Stomach (tissue), 9 donors: ENCODE results near the gene CKAP5. TPM values are rescaled to one million over a fixed set of nuclear protein-coding genes. Genes with fewer than 3 reads are reported as not detected.

Experiments
- DNase-seq, 2 donors: peaks; one replicate each; pipeline versions ENCODE4 v3.0.0 to v3.0.0-alpha.2; 2013 to 2019
- H3K27ac ChIP-seq, 5 donors: fragments of 200-600 bp in 4 of 5; sonication (generic) in 4 of 5; one replicate each; pipeline ENCODE4 v1.5.1; 2013 to 2019; ENCODE audit warnings: mild to moderate bottlenecking in 1 of 5, moderate library complexity in 1 of 5
- H3K27me3 ChIP-seq, 3 donors: fragments of 200-600 bp; sonication (generic); one replicate each; pipeline ENCODE4 v1.5.1; 2017 to 2019; ENCODE audit warnings: mixed run types in 1 of 3
- H3K36me3 ChIP-seq, 4 donors: fragments of 200-600 bp; sonication (generic); 1 replicate in 3 of 4; 2 replicates in 1 of 4; pipeline ENCODE4 v1.5.1; 2016 to 2019
- H3K4me1 ChIP-seq, 4 donors: fragments of 200-600 bp; sonication (generic); one replicate each; pipeline ENCODE4 v1.5.1; 2016 to 2019
- H3K4me3 ChIP-seq, 4 donors: fragments of 200-600 bp; sonication (generic) in 3 of 4; one replicate each; pipeline ENCODE4 v1.5.1; 2016 to 2019; ENCODE audit warnings: mild to moderate bottlenecking in 1 of 4
- H3K9me3 ChIP-seq, 4 donors: fragments of 200-600 bp; sonication (generic); one replicate each; pipeline ENCODE4 v1.5.1; 2016 to 2019
- EP300 ChIP-seq: sonication (generic); formaldehyde crosslinking; IDR thresholded peaks from one replicate; pipeline ENCODE4 v1.6.1; 2017; ENCODE audit warnings: antibody characterized with exemption
- POLR2A ChIP-seq, 4 donors: fragments of 450-650 bp; IDR thresholded peaks; one replicate each; pipeline ENCODE4 v1.6.1; 2016; ENCODE audit warnings: antibody characterized with exemption in 4 of 4, control low read depth in 2 of 4, mild to moderate bottlenecking in 1 of 4, moderate library complexity in 1 of 4
- POLR2AphosphoS5 ChIP-seq, 3 donors: sonication (generic); formaldehyde crosslinking; IDR thresholded peaks; one replicate each; pipeline ENCODE4 v1.6.1; 2016; ENCODE audit warnings: antibody characterized with exemption in 3 of 3
- WGBS, 5 donors: extraction: QIAGEN DNeasy Blood & Tissue Kit in 3 of 5; methylation state at CpG; one replicate each; pipeline versions ENCODE4 v1.1.5 to v1.1.7; 2013 to 2018; 5-methylcytosine and 5-hydroxymethylcytosine counted together
- intact Hi-C: fragments of 100-400 bp; cut with DNase I; formaldehyde crosslinking; loops from one replicate; pipeline ENCODE4 v1.15.1; 2023; ENCODE audit warnings: low total_unique reads
- polyA plus RNA-seq, 3 donors: library from polyadenylated mRNA; stranded (reverse); fragments of 200-250 nt; gene quantifications; one replicate each; pipeline ENCODE4 v1.2.3, GENCODE V29; 2013
- total RNA-seq, 5 donors: library from RNA; depleted of rRNA; stranded (reverse); fragments of >200 nt; gene quantifications; one replicate each; pipeline versions ENCODE4 v1.1.0 to v1.2.3, GENCODE V29; 2014 to 2016
- TF ChIP-seq, protein P1 (sequence below), 7 experiments: fragments of 450-650 bp in 4 of 7; fragments of 200-600 bp in 3 of 7; sonication (generic) in 3 of 7; IDR thresholded peaks; one replicate each; pipeline ENCODE4 v1.5.1; 2016 to 2019; ENCODE audit warnings: antibody characterized with exemption in 7 of 7, control low read depth in 2 of 7, mild to moderate bottlenecking in 1 of 7
- donor health status: healthy with polysubstance abuse.
- donor health status: Bipolar disorder and iron deficiency.
- donor health status: healthy.

CKAP5 gene
- total and polyA plus RNA-seq, 8 donors: 7.3 to 327 (median 45.8) TPM

DNA sequence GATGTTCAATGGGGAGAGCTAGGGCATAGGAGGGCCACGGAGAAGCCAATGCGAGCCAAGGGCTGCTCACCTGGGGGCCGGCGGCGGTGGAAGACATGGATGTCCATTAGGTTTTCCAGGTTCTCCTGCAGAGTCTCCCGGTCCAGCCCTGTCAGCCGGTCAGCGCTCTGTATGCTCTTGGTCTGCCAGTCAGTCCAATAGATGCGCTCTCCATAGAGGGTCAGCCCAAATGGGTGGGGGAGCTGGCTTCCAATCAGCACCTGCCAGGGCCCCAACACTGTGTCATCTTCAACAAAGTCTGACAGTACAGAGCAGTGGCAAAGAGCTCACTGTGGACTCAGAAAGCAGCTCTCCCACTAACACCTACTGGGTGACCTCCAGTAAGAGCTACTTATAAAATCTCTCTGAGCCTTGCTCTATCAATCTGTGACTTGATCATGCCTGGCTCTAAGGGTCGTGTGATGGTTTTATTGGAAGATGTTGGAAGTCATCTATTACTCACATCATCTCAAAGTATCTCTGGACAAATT is 33.0 kb upstream of the CKAP5 start:
- H3K36me3 ChIP-seq: peaks cover 14 to 96% (median 72%) of the 10 kb centered on the region in 4 donors
- H3K4me1 ChIP-seq: no peaks in the 10 kb centered on the region
- TF ChIP-seq POLR2AphosphoS5 (IDR thresholded peaks at IDR 0.05) (no peak), EP300 (no peak), POLR2A (IDR thresholded peaks at IDR 0.05) (no peak)
- TF ChIP-seq, protein P1, sequence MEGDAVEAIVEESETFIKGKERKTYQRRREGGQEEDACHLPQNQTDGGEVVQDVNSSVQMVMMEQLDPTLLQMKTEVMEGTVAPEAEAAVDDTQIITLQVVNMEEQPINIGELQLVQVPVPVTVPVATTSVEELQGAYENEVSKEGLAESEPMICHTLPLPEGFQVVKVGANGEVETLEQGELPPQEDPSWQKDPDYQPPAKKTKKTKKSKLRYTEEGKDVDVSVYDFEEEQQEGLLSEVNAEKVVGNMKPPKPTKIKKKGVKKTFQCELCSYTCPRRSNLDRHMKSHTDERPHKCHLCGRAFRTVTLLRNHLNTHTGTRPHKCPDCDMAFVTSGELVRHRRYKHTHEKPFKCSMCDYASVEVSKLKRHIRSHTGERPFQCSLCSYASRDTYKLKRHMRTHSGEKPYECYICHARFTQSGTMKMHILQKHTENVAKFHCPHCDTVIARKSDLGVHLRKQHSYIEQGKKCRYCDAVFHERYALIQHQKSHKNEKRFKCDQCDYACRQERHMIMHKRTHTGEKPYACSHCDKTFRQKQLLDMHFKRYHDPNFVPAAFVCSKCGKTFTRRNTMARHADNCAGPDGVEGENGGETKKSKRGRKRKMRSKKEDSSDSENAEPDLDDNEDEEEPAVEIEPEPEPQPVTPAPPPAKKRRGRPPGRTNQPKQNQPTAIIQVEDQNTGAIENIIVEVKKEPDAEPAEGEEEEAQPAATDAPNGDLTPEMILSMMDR (IDR thresholded peaks at IDR 0.05): no peak
- no peaks in the 10 kb centered on the region for H3K27me3 ChIP-seq
- WGBS, 5 donors: 90 to 98% (median 97%) methylated on average over 10 of the region's 10 CpGs
- no peak overlapping the region for H3K4me3 ChIP-seq
- no peak for DNase-seq
- intact Hi-C loops: no loop called here
- no peaks in the 10 kb centered on the region for H3K9me3 ChIP-seq
- no peak overlapping the region for H3K27ac ChIP-seq

- WGBS, 5 donors: 87 to 100% (median 91%) methylated on average over 1 of the region's 1 CpG
These were observed 31.5 kb upstream of the CKAP5 start for GRCh38 chr11:46877580-46877979.

GRCh38 chr11:46876471-46876870 is 30.4 kb upstream of the CKAP5 start:
- peaks cover 11 to 96% (median 79%) of the 10 kb centered on the region in 4 donors for H3K36me3 ChIP-seq
- H3K27me3 ChIP-seq: no peaks in the 10 kb centered on the region
- no peaks in the 10 kb centered on the region for H3K9me3 ChIP-seq
- H3K4me3 ChIP-seq: no peak overlapping the region
- intact Hi-C loops: no loop called here
- H3K27ac ChIP-seq: no peak overlapping the region
- 92 to 96% (median 95%) methylated on average over 11 of the region's 11 CpGs for WGBS, 5 donors
- DNase-seq: no peak
- TF ChIP-seq EP300 (no peak), POLR2AphosphoS5 (IDR thresholded peaks at IDR 0.05) (no peak), POLR2A (IDR thresholded peaks at IDR 0.05) (no peak)
- TF ChIP-seq, protein P1 (IDR thresholded peaks at IDR 0.05): no peak
- H3K4me1 ChIP-seq: no peaks in the 10 kb centered on the region

More at GRCh38 chr11:46877580-46877979, 31.5 kb upstream of the CKAP5 start:
- Histone ChIP-seq H3K27me3 (no peaks in the 10 kb centered on the region), H3K4me3 (no peak overlapping the region), H3K9me3 (no peaks in the 10 kb centered on the region), H3K4me1 (no peaks in the 10 kb centered on the region), H3K36me3 (peaks cover 14 to 96% (median 74%) of the 10 kb centered on the region in 4 donors), H3K27ac (no peak overlapping the region)
- no peak for DNase-seq
- intact Hi-C loops: no loop called here
- TF ChIP-seq POLR2A (IDR thresholded peaks at IDR 0.05): no peak
- no peak for TF ChIP-seq EP300
- no peak for TF ChIP-seq POLR2AphosphoS5 (IDR thresholded peaks at IDR 0.05)
- TF ChIP-seq, protein P1 (IDR thresholded peaks at IDR 0.05): no peak

DNA sequence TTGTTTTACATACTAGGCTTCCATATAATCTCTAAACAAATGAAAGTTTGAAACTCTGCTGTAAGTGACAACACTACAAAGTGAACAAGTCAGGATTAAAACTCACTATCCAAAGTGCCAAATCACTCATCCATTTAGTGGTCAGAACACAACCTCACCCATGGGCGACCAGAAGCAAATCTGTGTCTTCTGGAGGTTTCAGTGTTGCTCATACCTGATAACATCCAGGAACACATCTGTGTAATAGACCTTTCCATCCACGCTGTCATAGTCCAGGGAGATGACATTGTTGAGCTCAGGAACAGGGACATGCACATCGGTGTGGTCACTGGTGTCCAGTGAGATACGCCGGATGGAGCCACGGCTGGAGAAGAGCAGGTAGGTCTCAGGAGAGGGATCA is 28.5 kb upstream of the CKAP5 start:
- Histone ChIP-seq H3K4me1 (no peaks in the 10 kb centered on the region), H3K27ac (no peak overlapping the region), H3K36me3 (peaks cover 16 to 97% (median 90%) of the 10 kb centered on the region in 4 donors), H3K9me3 (no peaks in the 10 kb centered on the region), H3K4me3 (no peak overlapping the region), H3K27me3 (no peaks in the 10 kb centered on the region)
- 85 to 93% (median 91%) methylated on average over 6 of the region's 6 CpGs for WGBS, 5 donors
- TF ChIP-seq POLR2A (IDR thresholded peaks at IDR 0.05) (no peak), EP300 (no peak), POLR2AphosphoS5 (IDR thresholded peaks at IDR 0.05) (no peak)
- TF ChIP-seq, protein P1 (IDR thresholded peaks at IDR 0.05): no peak
- DNase-seq: no peak
- intact Hi-C loops: no loop called here
